BLaER1 treated with 17β-estradiol and CSF1 and Interleukin-3, amounts not matched to agents 10 nM and 100 nM (cell line): Measurements from ENCODE around the gene ZSWIM2.
"Not testable (repeated sequence)": the region's sequence is repeated elsewhere in the genome, so short reads cannot be mapped to it uniquely, and the experiment has no call there.

Experiments
- H3K27ac ChIP-seq, 11 experiments: shearing (Covaris generic); formaldehyde crosslinking; 2 replicates each; pipeline ENCODE4 v1.8.1; 2022
- H3K27me3 ChIP-seq, 11 experiments: shearing (Covaris generic); formaldehyde crosslinking; 2 replicates each; pipeline ENCODE4 v1.8.1; 2022
- H3K36me3 ChIP-seq, 11 experiments: shearing (Covaris generic); formaldehyde crosslinking; 2 replicates each; pipeline ENCODE4 v1.8.1; 2022
- H3K4me1 ChIP-seq, 10 experiments: shearing (Covaris generic); formaldehyde crosslinking; 2 replicates each; pipeline ENCODE4 v1.8.1; 2022
- H3K4me2 ChIP-seq, 11 experiments: shearing (Covaris generic); formaldehyde crosslinking; 2 replicates each; pipeline ENCODE4 v1.8.1; 2022
- H3K4me3 ChIP-seq, 10 experiments: shearing (Covaris generic); formaldehyde crosslinking; 2 replicates each; pipeline ENCODE4 v1.8.1; 2022
- H3K9ac ChIP-seq, 11 experiments: shearing (Covaris generic); formaldehyde crosslinking; 2 replicates each; pipeline ENCODE4 v1.8.1; 2022
- H3K9me3 ChIP-seq, 11 experiments: shearing (Covaris generic); formaldehyde crosslinking; replicated peaks in 1 of 11; 2 replicates each; pipeline ENCODE4 v1.8.1; 2022
- H4K20me1 ChIP-seq, 11 experiments: shearing (Covaris generic); formaldehyde crosslinking; 2 replicates each; pipeline ENCODE4 v1.8.1; 2022
- Cebpa-rat ChIP-seq, 11 experiments: shearing (Covaris generic); IDR thresholded peaks; 2 replicates each; pipeline ENCODE4 v1.8.1; 2022

ZSWIM2 gene

GRCh38 chr2:186848873-186849578 lies at the start of gene ZSWIM2:
ZSWIM2 (minus strand) TSS chr2:186849170; CDS start chr2:186849130, 40 bp downstream.
- H3K4me2 ChIP-seq, result no peak within 1 kb of the TSS
- no peaks in the 10 kb centered on the region for H3K36me3 ChIP-seq
- H4K20me1 ChIP-seq, result no peaks in the 10 kb centered on the region
- H3K9ac ChIP-seq, result no peak within 1 kb of the TSS
- no peaks in the 10 kb centered on the region for H3K27me3 ChIP-seq
- 0 out of 20 replicates have a peak, but pooled peaks cover 0 to 7% (median 0%) of the 10 kb centered on the region in 10 experiments for H3K4me1 ChIP-seq
- H3K9me3 ChIP-seq, result peaks cover 0 to 5% (median 3%) of the 10 kb centered on the region in 11 experiments; a peak in 5 of 22 replicates
- H3K27ac ChIP-seq, result no peak within 1 kb of the TSS
- no peak within 1 kb of the TSS for H3K4me3 ChIP-seq
- no peak for TF ChIP-seq Cebpa-rat (IDR thresholded peaks at IDR 0.05)

- H3K9ac ChIP-seq, H3K4me1 ChIP-seq, H3K4me2 ChIP-seq, H3K4me3 ChIP-seq, H3K27ac ChIP-seq, H3K36me3 ChIP-seq, H3K27me3 ChIP-seq, H4K20me1 ChIP-seq, H3K9me3 ChIP-seq: not testable (repeated sequence)
Measured at GRCh38 chr2:186896220-186896619, 47.2 kb upstream of the ZSWIM2 start.

- Histone ChIP-seq H3K4me3 (no peak overlapping the region), H3K9ac (no peak overlapping the region), H4K20me1 (no peaks in the 10 kb centered on the region), H3K9me3 (peaks cover 0 to 3% (median 0%) of the 10 kb centered on the region in 11 experiments; a peak in 1 of 22 replicates), H3K27me3 (no peaks in the 10 kb centered on the region), H3K36me3 (no peaks in the 10 kb centered on the region), H3K27ac (no peak overlapping the region), H3K4me2 (no peak overlapping the region), H3K4me1 (no peaks in the 10 kb centered on the region)
- TF ChIP-seq Cebpa-rat (IDR thresholded peaks at IDR 0.05), result no peak
Measured at GRCh38 chr2:186895451-186895850, 46.5 kb upstream of the ZSWIM2 start.

DNA sequence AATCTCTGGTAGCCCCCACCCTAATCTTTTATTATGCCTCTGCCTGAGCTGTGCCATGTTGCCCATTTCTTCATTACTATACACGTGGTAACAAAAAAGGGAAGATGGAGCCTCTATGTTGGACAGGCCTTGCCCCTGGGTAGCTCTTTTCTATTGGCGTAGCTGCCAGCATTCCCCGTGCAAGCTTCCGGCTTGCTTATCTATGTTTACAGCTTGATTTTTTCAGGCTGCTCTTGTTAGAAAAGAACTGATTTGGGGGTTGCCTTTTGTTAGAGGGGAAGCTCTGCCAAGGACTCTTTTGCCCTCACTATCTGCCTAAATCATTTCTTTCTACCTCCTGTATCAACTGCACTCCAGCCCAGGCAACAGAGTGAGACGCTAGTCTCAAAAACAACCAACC lies 45.5 kb upstream of the ZSWIM2 start:
- Histone ChIP-seq H3K36me3 (no peaks in the 10 kb centered on the region), H3K9me3 (peaks cover 0 to 3% (median 0%) of the 10 kb centered on the region in 11 experiments; a peak in 1 of 22 replicates), H3K27ac (no peak overlapping the region), H3K4me2 (no peak overlapping the region), H3K27me3 (no peaks in the 10 kb centered on the region), H4K20me1 (no peaks in the 10 kb centered on the region), H3K9ac (no peak overlapping the region), H3K4me1 (no peaks in the 10 kb centered on the region), H3K4me3 (no peak overlapping the region)
- TF ChIP-seq Cebpa-rat (IDR thresholded peaks at IDR 0.05), result no peak

GRCh38 chr2:186892821-186893220 lies 43.9 kb upstream of the ZSWIM2 start:
- Histone ChIP-seq H3K4me1 (no peaks in the 10 kb centered on the region), H3K27ac (no peak overlapping the region), H3K36me3 (no peaks in the 10 kb centered on the region), H3K9ac (no peak overlapping the region), H3K9me3 (peaks cover 0 to 3% (median 0%) of the 10 kb centered on the region in 11 experiments; a peak in 1 of 22 replicates), H3K27me3 (no peaks in the 10 kb centered on the region), H4K20me1 (no peaks in the 10 kb centered on the region), H3K4me3 (no peak overlapping the region), H3K4me2 (no peak overlapping the region)
- no peak for TF ChIP-seq Cebpa-rat (IDR thresholded peaks at IDR 0.05)

DNA sequence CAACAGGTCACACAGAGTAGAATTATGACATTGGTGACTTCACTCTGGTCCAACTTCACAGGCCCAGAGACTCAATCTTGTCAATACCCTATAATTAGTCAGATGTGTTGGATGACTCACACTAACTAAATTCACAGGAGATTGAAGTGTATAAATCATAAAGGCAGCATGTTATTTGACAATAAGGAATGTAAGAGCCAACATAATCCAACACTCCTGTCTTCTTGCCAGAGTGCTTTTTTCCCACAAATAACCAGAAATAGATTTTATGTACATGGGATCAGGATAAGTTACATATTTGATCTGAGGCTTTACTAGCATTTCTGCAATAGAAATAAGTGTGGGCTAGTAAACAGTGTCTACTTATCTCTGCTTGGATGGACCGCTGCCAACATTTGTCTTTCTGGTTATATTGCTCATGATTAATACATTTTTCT lies 42.2 kb upstream of the ZSWIM2 start:
- Histone ChIP-seq H3K27ac (no peak overlapping the region), H3K4me3 (no peak overlapping the region), H3K9ac (no peak overlapping the region), H3K4me1 (peaks cover 0 to 10% (median 4%) of the 10 kb centered on the region in 10 experiments; a peak in 9 of 20 replicates), H3K9me3 (peaks cover 0 to 1% (median 0%) of the 10 kb centered on the region in 11 experiments; a peak in 1 of 22 replicates), H4K20me1 (no peaks in the 10 kb centered on the region), H3K36me3 (no peaks in the 10 kb centered on the region), H3K27me3 (no peaks in the 10 kb centered on the region), H3K4me2 (no peak overlapping the region)
- TF ChIP-seq Cebpa-rat (IDR thresholded peaks at IDR 0.05), result no peak

GRCh38 chr2:186889101-186889879 lies 40.3 kb upstream of the ZSWIM2 start:
- H3K4me1 ChIP-seq, result peaks cover 0 to 12% (median 5%) of the 10 kb centered on the region in 10 experiments; a peak in 9 of 20 replicates
- no peak for TF ChIP-seq Cebpa-rat (IDR thresholded peaks at IDR 0.05)
- no peaks in the 10 kb centered on the region for H3K27me3 ChIP-seq
- H3K36me3 ChIP-seq, result no peaks in the 10 kb centered on the region
- H4K20me1 ChIP-seq, result no peaks in the 10 kb centered on the region
- H3K9ac ChIP-seq, result no peak overlapping the region
- H3K4me2 ChIP-seq, result no peak overlapping the region
- no peak overlapping the region for H3K27ac ChIP-seq
- H3K9me3 ChIP-seq, result no peaks in the 10 kb centered on the region
- no peak overlapping the region for H3K4me3 ChIP-seq

DNA sequence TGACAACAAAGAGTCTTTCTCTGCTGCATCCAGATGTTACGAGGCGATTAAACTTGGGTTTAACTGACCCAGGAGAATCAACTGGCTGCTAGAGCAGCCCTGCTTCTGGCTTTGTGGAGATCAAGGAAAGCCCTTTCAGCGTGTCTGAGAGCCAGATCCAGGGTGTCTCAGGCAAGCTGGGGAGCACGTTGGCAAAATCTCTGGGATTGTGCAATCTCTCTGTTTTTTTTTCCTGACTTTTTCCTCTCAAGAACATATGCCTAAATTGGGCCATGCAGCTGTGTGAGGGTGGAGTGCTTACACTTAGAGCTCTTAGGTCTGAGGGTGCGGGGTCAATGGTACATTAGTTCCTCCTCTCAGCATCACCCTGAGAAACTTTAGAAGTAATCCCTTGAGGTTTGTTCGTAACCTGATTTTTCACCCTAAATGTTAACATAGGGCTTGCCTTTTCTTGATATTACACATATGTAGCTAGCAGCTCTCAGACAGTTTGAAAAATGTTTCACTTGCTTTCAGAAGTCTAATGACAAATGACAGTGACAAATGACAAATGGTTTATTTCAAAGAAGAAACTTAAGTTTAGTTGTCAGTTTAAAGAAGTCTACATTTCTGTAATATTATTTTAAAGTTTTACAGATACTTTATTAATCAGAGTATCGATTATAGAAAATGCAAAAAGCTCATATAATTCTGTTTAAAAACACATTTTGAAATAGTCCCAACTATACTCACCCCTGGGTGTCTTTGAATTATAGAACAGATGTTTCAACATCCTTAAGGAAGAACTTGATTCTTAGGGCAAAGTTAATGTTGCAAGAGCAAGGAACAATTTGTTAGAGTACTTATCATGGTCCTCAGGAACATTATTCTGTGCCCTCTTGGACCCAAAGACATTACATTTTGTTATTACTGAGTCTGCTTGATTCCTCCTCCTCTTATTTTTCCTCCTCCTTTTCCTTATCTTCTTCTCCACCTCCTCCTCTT lies 38.4 kb upstream of the ZSWIM2 start:
- Histone ChIP-seq H3K4me3 (no peak overlapping the region), H3K36me3 (no peaks in the 10 kb centered on the region), H3K9ac (no peak overlapping the region), H3K27me3 (no peaks in the 10 kb centered on the region), H3K4me2 (peak overlapping the region in 6 of 11 experiments; percentile 17 to 49 (median 31); a peak in 10 of 22 replicates), H3K9me3 (peaks cover 0 to 4% (median 3%) of the 10 kb centered on the region in 11 experiments; a peak in 11 of 22 replicates), H3K27ac (no peak overlapping the region), H3K4me1 (peaks cover 0 to 12% (median 5%) of the 10 kb centered on the region in 10 experiments; a peak in 9 of 20 replicates), H4K20me1 (no peaks in the 10 kb centered on the region)
- TF ChIP-seq Cebpa-rat (IDR thresholded peaks at IDR 0.05), result peak in 5 of 11 experiments; percentile 32 to 79 (median 64); a peak in 7 of 22 replicates
